Measurements from ENCODE around the gene MOSMO.

MOSMO gene

DNA sequence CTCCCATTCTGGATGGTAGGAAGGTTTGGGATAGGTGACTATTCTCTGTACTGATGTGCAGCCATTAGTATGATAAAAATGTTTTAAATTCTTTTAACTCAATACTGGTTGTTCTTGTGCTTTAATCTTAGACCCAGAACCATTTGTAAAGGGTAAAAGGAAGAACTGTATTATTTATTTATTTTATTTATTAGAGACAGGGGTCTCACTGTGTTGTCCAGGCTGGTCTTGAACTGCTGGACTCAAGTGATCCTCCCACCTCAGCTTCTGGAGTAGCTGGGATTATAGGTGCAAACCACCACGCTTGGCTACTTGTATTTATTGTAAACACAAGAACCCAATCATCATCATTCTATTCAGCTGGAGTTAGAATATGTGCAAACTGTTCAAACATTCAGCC is 2.2 kb upstream of the MOSMO start:
- TF ChIP-seq, protein P1, sequence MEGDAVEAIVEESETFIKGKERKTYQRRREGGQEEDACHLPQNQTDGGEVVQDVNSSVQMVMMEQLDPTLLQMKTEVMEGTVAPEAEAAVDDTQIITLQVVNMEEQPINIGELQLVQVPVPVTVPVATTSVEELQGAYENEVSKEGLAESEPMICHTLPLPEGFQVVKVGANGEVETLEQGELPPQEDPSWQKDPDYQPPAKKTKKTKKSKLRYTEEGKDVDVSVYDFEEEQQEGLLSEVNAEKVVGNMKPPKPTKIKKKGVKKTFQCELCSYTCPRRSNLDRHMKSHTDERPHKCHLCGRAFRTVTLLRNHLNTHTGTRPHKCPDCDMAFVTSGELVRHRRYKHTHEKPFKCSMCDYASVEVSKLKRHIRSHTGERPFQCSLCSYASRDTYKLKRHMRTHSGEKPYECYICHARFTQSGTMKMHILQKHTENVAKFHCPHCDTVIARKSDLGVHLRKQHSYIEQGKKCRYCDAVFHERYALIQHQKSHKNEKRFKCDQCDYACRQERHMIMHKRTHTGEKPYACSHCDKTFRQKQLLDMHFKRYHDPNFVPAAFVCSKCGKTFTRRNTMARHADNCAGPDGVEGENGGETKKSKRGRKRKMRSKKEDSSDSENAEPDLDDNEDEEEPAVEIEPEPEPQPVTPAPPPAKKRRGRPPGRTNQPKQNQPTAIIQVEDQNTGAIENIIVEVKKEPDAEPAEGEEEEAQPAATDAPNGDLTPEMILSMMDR (IDR thresholded peaks at IDR 0.05; ENCODE audit: extremely low read depth, insufficient read depth, missing control alignments): no peak
- in situ Hi-C loops (cut with MboI; ENCODE audit: low pct_unique_long_range_greater_than_20kb, low sequenced_read_pairs, unreplicated experiment): loop anchor here (25.0 kb wide), 1 partner anchor 282 kb away; the partner anchor contains the start of gene POLR3E
- DNase-seq (ENCODE audit: low spot score): no peak

DNA sequence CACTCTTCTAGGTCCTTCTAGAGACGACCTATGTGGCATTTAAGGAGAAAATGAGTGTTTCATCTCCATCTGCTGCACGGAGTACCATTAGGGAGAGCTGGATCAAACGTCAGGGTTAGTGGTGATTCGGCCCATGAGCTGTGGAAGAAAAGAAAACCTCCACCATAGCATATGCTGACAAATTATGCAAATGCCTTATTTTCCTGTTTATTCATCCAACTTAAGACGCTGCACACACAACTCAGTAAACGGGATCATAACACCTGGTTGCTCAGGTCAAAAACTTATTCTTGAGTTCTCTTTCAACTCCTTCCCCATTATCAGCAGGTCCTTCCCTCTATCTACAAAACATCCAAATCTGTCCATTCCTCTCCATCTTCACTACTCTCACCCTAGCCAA is 1.3 kb upstream of the MOSMO start:
- in situ Hi-C loops (cut with MboI; ENCODE audit: low pct_unique_long_range_greater_than_20kb, low sequenced_read_pairs, unreplicated experiment): loop anchor here (25.0 kb wide), 1 partner anchor 281 kb away; the partner anchor contains the start of gene POLR3E
- TF ChIP-seq, protein P1 (IDR thresholded peaks at IDR 0.05; ENCODE audit: extremely low read depth, insufficient read depth, missing control alignments): no peak
- DNase-seq (ENCODE audit: low spot score): no peak

DNA sequence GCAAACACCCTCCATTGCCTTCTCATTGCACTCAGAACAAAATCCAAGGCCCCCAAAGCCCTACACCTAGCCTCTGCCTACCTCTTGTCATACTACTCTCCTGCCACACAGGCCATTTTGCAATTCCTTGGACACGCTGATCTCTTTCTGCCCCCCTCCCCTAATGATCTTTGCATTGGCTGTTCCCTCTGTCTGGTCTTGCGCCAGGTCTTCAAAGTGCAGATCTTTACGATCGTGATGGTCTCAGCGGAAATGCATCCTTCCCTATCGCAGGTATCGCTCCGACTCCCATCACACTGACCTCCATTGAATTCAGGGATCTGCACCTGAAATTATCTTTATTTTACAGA is 777 bp upstream of the MOSMO start:
- in situ Hi-C loops (cut with MboI; ENCODE audit: low pct_unique_long_range_greater_than_20kb, low sequenced_read_pairs, unreplicated experiment): loop anchor here (25.0 kb wide), 1 partner anchor 280 kb away; the partner anchor contains the start of gene POLR3E
- no peak for DNase-seq (ENCODE audit: low spot score)

DNA sequence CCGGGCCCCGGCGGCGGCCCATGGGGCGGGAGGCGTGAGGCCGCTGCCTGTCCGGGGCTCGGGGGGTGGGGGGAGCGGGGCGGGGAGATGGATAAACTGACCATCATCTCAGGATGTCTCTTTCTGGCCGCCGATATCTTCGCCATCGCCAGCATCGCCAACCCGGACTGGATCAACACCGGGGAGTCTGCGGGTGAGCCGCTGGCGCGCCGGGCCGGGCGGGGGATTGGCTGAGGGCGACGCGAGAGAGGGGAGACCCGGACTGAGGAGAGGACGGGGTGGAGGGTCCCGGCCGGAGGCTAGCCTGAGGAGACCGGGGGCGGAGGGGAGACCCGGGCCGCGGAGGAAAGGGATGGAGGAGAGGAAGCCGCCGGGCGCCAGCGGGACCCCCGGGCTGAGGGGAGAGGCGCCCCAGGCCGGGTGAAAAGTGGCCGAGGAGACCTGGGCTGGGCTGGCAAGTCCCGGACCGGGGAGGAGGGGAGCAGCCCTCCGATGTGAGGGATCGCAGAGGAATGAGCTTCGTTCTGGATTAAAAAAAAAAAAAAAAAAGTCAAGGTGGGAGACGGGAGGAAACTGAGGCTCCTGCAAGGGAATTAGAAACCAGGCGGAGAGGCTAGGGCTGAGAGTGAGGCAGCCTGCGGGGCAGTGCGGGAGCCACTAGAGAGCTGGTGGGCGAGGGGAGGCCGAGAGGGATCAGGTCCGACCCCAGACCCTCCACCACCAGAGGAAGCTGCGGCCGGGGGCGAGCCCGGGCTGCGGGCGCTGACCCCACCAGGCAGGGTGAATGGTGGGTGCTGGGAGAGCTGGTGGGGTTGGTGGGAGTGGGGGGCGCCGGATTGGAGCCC is 526 bp downstream of the MOSMO start:
- in situ Hi-C loops (cut with MboI; ENCODE audit: low pct_unique_long_range_greater_than_20kb, low sequenced_read_pairs, unreplicated experiment): loop anchor here (25.0 kb wide), 1 partner anchor 279 kb away; the partner anchor contains the start of gene POLR3E
- peak; percentile 57 for DNase-seq (ENCODE audit: low spot score)
- TF ChIP-seq, protein P1 (IDR thresholded peaks at IDR 0.05; ENCODE audit: extremely low read depth, insufficient read depth, missing control alignments): no peak

More for the DNA sequence above, 777 bp upstream of the MOSMO start:
- TF ChIP-seq, protein P1 (IDR thresholded peaks at IDR 0.05; ENCODE audit: extremely low read depth, insufficient read depth, missing control alignments): no peak

DNA sequence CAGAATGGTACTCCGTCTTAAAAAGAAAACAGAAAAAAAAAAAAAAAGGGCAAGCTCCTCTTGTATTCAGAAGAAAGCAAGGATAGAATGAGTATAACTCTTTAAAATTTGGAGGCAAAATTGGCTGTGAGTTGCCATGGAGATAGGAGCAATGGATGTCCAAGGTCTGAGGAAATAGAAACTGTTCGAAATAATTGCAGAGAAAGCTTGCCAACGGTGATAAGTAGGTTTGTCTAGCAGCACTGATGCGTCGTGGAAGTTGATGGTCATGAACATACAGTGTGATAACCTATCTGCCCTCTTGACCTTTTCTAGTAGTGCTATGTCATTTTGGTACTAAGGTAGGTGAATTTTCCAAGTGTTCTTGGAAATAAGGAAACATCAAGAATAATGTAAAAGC is 3.0 kb downstream of the MOSMO start:
- TF ChIP-seq, protein P1 (IDR thresholded peaks at IDR 0.05; ENCODE audit: extremely low read depth, insufficient read depth, missing control alignments): no peak
- DNase-seq (ENCODE audit: low spot score): no peak
- in situ Hi-C loops (cut with MboI; ENCODE audit: low pct_unique_long_range_greater_than_20kb, low sequenced_read_pairs, unreplicated experiment): loop anchor here (25.0 kb wide), 1 partner anchor 276 kb away; the partner anchor contains the start of gene POLR3E

DNA sequence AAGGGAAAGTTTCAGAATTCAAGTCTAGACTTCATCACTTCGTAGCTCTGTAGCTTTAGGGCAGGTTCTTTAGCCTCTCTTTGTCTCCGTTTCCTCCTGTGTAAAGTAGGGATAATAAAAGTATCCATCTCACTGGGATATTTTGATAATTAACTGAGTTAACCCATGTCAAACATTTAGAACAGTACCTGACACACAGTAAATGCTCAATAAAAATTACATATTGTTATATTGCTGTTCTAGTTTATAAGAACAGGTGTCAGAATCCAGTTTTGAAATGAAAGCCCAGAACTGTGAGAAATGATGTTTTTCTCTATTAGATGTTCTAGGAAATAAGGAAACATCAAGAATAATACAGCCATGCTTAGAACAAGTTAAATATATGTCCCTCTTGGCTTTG is 4.3 kb downstream of the MOSMO start:
- TF ChIP-seq, protein P1 (IDR thresholded peaks at IDR 0.05; ENCODE audit: extremely low read depth, insufficient read depth, missing control alignments): no peak
- in situ Hi-C loops (cut with MboI; ENCODE audit: low pct_unique_long_range_greater_than_20kb, low sequenced_read_pairs, unreplicated experiment): loop anchor here (25.0 kb wide), 1 partner anchor 275 kb away; the partner anchor contains the start of gene POLR3E
- no peak for DNase-seq (ENCODE audit: low spot score)
